Keratinocyte (primary cell): ENCODE results near the gene OR51A4. TPM values are rescaled to one million over a fixed set of nuclear protein-coding genes. Genes with fewer than 3 reads are reported as not detected.

ENCODE experiments used
- DNase-seq: peaks from one replicate; pipeline ENCODE4 v3.0.0-alpha.2; 2011; ENCODE audit warnings: low read depth, missing footprints, low spot score
- FAIRE-seq: peaks from 2 replicates; lab custom pipeline; 2011; peaks lifted over from hg19 to GRCh38; lab: Jason Lieb, UNC
- H2AFZ ChIP-seq: 2 replicates; pipeline ENCODE4 v1.6.0; 2012; ENCODE audit warnings: low read length, control low read depth, inconsistent platforms; ENCODE audit not compliant: control insufficient read depth
- H3K27ac ChIP-seq: 2 replicates; pipeline ENCODE4 v1.5.1; 2011; ENCODE audit warnings: low read length; ENCODE audit not compliant: control insufficient read depth, insufficient read depth
- H3K27me3 ChIP-seq: 3 replicates; pipeline ENCODE4 v1.6.0; 2011; ENCODE audit warnings: low read length; ENCODE audit not compliant: control insufficient read depth, insufficient read depth; ENCODE audit errors: extremely low read depth
- H3K36me3 ChIP-seq, 2 experiments: 2 replicates in 1 of 2; 3 replicates in 1 of 2; pipeline ENCODE4 v1.5.1; 2011; ENCODE audit warnings: low read length in 2 of 2, mild to moderate bottlenecking in 1 of 2; ENCODE audit not compliant: control insufficient read depth in 2 of 2, insufficient read depth in 2 of 2; ENCODE audit errors: extremely low read depth in 1 of 2
- H3K4me1 ChIP-seq: 3 replicates; pipeline ENCODE4 v1.5.1; 2011; ENCODE audit warnings: low read length; ENCODE audit not compliant: control insufficient read depth, insufficient read depth; ENCODE audit errors: extremely low read depth
- H3K4me2 ChIP-seq: 3 replicates; pipeline ENCODE4 v1.6.0; 2011; ENCODE audit warnings: low read depth, low read length; ENCODE audit not compliant: control insufficient read depth, insufficient read depth; ENCODE audit errors: extremely low read depth
- H3K4me3 ChIP-seq, 3 experiments: fragments of 200-600 bp in 1 of 3; sonication (generic) in 1 of 3; 2 replicates in 2 of 3; 3 replicates in 1 of 3; pipeline ENCODE4 v1.5.1; 2011 to 2016; ENCODE audit warnings: low read length in 3 of 3, mild to moderate bottlenecking in 3 of 3, control low read depth in 2 of 3, inconsistent platforms in 1 of 3, low read depth in 1 of 3, mixed read lengths in 1 of 3, mixed run types in 1 of 3, moderate library complexity in 1 of 3; ENCODE audit not compliant: control insufficient read depth in 2 of 3, insufficient read depth in 2 of 3; ENCODE audit errors: extremely low read depth in 1 of 3
- H3K79me2 ChIP-seq: 2 replicates; pipeline ENCODE4 v1.6.0; 2012; ENCODE audit warnings: low read length; ENCODE audit not compliant: control insufficient read depth, insufficient read depth
- H3K9ac ChIP-seq: 3 replicates; pipeline ENCODE4 v1.6.0; 2011; ENCODE audit warnings: low read length; ENCODE audit not compliant: control insufficient read depth, insufficient read depth; ENCODE audit errors: extremely low read depth
- H3K9me1 ChIP-seq: 3 replicates; pipeline ENCODE4 v1.6.0; 2011; ENCODE audit warnings: low read length; ENCODE audit not compliant: control insufficient read depth, insufficient read depth; ENCODE audit errors: extremely low read depth
- H3K9me3 ChIP-seq: 2 replicates; pipeline ENCODE4 v1.5.1; 2012; ENCODE audit warnings: low read depth, low read length; ENCODE audit not compliant: control insufficient read depth
- H4K20me1 ChIP-seq: 3 replicates; pipeline ENCODE4 v1.6.0; 2011; ENCODE audit warnings: low read length; ENCODE audit not compliant: control insufficient read depth, insufficient read depth; ENCODE audit errors: extremely low read depth
- CTCF ChIP-seq, 3 experiments: IDR thresholded peaks in 1 of 3; conservative IDR thresholded peaks in 1 of 3; optimal IDR thresholded peaks in 1 of 3; 2 replicates in 2 of 3; 3 replicates in 1 of 3; pipeline versions ENCODE3 to v1.5.1; 2011; ENCODE audit warnings: low read length in 3 of 3, mild to moderate bottlenecking in 3 of 3, moderate library complexity in 2 of 3, control low read depth in 1 of 3, inconsistent platforms in 1 of 3; ENCODE audit not compliant: insufficient read depth in 2 of 3; ENCODE audit errors: extremely low read depth in 1 of 3
- EZH2 ChIP-seq: IDR thresholded peaks from one replicate; pipeline ENCODE4 v1.6.1; 2012; ENCODE audit warnings: inconsistent platforms, mild to moderate bottlenecking, low read length, moderate library complexity
- dilution Hi-C: fragments of 300-500 bp; cut with MboI; formaldehyde crosslinking; loops from one replicate; pipeline ENCODE4 v1.7.0; 2020; ENCODE audit warnings: low sequenced_read_pairs; ENCODE audit not compliant: extremely low pct_ligation_motif_present
- polyA plus RNA-seq, 5 experiments: library from polyadenylated mRNA; depleted of rRNA in 3 of 5; stranded (reverse) in 3 of 5; stranded (forward) in 1 of 5; unstranded in 1 of 5; fragments of >200 nt; gene quantifications; 1 replicate in 1 of 5; 2 replicates in 3 of 5; 3 replicates in 1 of 5; pipeline versions ENCODE4 v1.2.1 to v1.2.3, GENCODE V29; 2011 to 2012; ENCODE audit warnings: missing spikeins in 2 of 5, low read depth in 1 of 5, low replicate concordance in 1 of 5

Gene OR51A4
- polyA plus RNA-seq, 1 donor (not counting 4 experiments of a cell fraction or from before 2014, with no cell fraction given): not detected

- Histone ChIP-seq H3K79me2 (no peaks in the 10 kb centered on the region), H3K9me1 (no peaks in the 10 kb centered on the region), H3K4me2 (no peak within 1 kb of the TSS), H3K27me3 (no peaks in the 10 kb centered on the region), H3K4me1 (no peaks in the 10 kb centered on the region), H3K9me3 (no peaks in the 10 kb centered on the region), H3K36me3 (no peaks in the 10 kb centered on the region), H3K27ac (no peak within 1 kb of the TSS), H3K9ac (no peak within 1 kb of the TSS), H3K4me3 (no peak within 1 kb of the TSS), H2AFZ (no peak within 1 kb of the TSS), H4K20me1 (no peaks in the 10 kb centered on the region)
- dilution Hi-C loops: no loop called here
- no peak for FAIRE-seq
- TF ChIP-seq CTCF (optimal IDR thresholded peaks at IDR 0.05 in 1 of 3, IDR thresholded peaks at IDR 0.05 in 1 of 3, conservative IDR thresholded peaks at IDR 0.05 in 1 of 3; ENCODE audit: extremely low read depth in 1 of 3, insufficient read depth in 2 of 3, low read length in 3 of 3) (no peak), EZH2 (no peak)
- no peak for DNase-seq
Measured at GRCh38 chr11:4903484-4903883, 43.9 kb downstream of the OR51A4 start, which contains the start of gene OR51A7. TSS of gene OR51A7 (plus strand) at chr11:4903783. CDS start at chr11:4907370, 3,587 bp downstream.

Other genes with a start within 250 kb of the OR51A4 start
- 0.03 TPM in 2 of 3 replicates, not detected in the other for gene OR51E2, start 249.8 kb downstream of the OR51A4 start, polyA plus RNA-seq
- gene MMP26, start 242.8 kb downstream of the OR51A4 start, polyA plus RNA-seq: not detected in 3 replicates
- not detected in 3 replicates for gene OR51F1, start 177.7 kb downstream of the OR51A4 start, polyA plus RNA-seq
- not detected in 3 replicates for gene OR52R1, start 143.2 kb downstream of the OR51A4 start, polyA plus RNA-seq
- gene OR51F2, start 126.3 kb downstream of the OR51A4 start, polyA plus RNA-seq: not detected in 3 replicates
- gene OR51S1, start 98.4 kb downstream of the OR51A4 start, polyA plus RNA-seq: not detected in 3 replicates
- not detected in 3 replicates for gene OR51T1, start 65.7 kb downstream of the OR51A4 start, polyA plus RNA-seq
- gene OR51A7, start 43.8 kb downstream of the OR51A4 start, polyA plus RNA-seq: not detected in 3 replicates
- gene OR51G2, start 28.3 kb downstream of the OR51A4 start, polyA plus RNA-seq: not detected in 3 replicates
- gene OR51G1, start 23.3 kb downstream of the OR51A4 start, polyA plus RNA-seq: not detected in 3 replicates
- not detected in 3 replicates for gene OR51A2, start 8.1 kb upstream of the OR51A4 start, polyA plus RNA-seq
- not detected in 3 replicates for gene OR51L1, start 47.2 kb upstream of the OR51A4 start, polyA plus RNA-seq
- gene OR52J3, start 98.9 kb upstream of the OR51A4 start, polyA plus RNA-seq: not detected in 3 replicates
- not detected in 3 replicates for gene OR52E2, start 112.0 kb upstream of the OR51A4 start, polyA plus RNA-seq
- not detected in 3 replicates for gene OR52E1, start 122.0 kb upstream of the OR51A4 start, polyA plus RNA-seq
- not detected in 3 replicates for gene OR52A5, start 190.8 kb upstream of the OR51A4 start, polyA plus RNA-seq
- gene OR52A1, start 207.2 kb upstream of the OR51A4 start, polyA plus RNA-seq: not detected in 3 replicates